HL-60 (cell line): Measurements from ENCODE around the gene GINS2.

ENCODE experiments used
- DNase-seq, 2 experiments: peaks; one replicate each; pipeline ENCODE4 v3.0.0-alpha.2; 2010 to 2020; ENCODE audit warnings: low read depth in 1 of 2, low spot score in 1 of 2
- H3K27ac ChIP-seq: fragments of 250-450 bp; sonication (Bioruptor Pico); replicated peaks from 2 replicates; pipeline ENCODE4 v1.5.1; 2020; ENCODE audit warnings: mild to moderate bottlenecking, moderate library complexity
- H3K27me3 ChIP-seq: fragments of 250-450 bp; sonication (Bioruptor Pico); 2 replicates; pipeline ENCODE4 v1.5.1; 2021; ENCODE audit warnings: mild to moderate bottlenecking, moderate library complexity; ENCODE audit not compliant: insufficient read depth, poor library complexity, severe bottlenecking
- H3K4me3 ChIP-seq: replicated peaks from 2 replicates; pipeline ENCODE4 v1.5.1; 2011; ENCODE audit warnings: mild to moderate bottlenecking, control low read depth, low read length; ENCODE audit not compliant: insufficient read depth
- CTCF ChIP-seq: IDR thresholded peaks from one replicate; pipeline ENCODE4 v1.5.1; 2011; ENCODE audit warnings: low read length, control low read depth, inconsistent platforms; ENCODE audit not compliant: insufficient read depth
- GABPA ChIP-seq: IDR thresholded peaks from 2 replicates; pipeline ENCODE4 v1.6.1; 2012; ENCODE audit warnings: low read depth
- POLR2AphosphoS5 ChIP-seq: IDR thresholded peaks from 2 replicates; pipeline ENCODE4 v1.6.1; 2012; ENCODE audit warnings: low read depth
- REST ChIP-seq: IDR thresholded peaks from 2 replicates; pipeline ENCODE4 v1.6.1; 2012; ENCODE audit warnings: low read depth; ENCODE audit not compliant: insufficient replicate concordance
- SPI1 ChIP-seq: IDR thresholded peaks from 2 replicates; pipeline ENCODE4 v1.6.1; 2012; ENCODE audit warnings: low read depth, mild to moderate bottlenecking, borderline replicate concordance

The GINS2 gene

DNA sequence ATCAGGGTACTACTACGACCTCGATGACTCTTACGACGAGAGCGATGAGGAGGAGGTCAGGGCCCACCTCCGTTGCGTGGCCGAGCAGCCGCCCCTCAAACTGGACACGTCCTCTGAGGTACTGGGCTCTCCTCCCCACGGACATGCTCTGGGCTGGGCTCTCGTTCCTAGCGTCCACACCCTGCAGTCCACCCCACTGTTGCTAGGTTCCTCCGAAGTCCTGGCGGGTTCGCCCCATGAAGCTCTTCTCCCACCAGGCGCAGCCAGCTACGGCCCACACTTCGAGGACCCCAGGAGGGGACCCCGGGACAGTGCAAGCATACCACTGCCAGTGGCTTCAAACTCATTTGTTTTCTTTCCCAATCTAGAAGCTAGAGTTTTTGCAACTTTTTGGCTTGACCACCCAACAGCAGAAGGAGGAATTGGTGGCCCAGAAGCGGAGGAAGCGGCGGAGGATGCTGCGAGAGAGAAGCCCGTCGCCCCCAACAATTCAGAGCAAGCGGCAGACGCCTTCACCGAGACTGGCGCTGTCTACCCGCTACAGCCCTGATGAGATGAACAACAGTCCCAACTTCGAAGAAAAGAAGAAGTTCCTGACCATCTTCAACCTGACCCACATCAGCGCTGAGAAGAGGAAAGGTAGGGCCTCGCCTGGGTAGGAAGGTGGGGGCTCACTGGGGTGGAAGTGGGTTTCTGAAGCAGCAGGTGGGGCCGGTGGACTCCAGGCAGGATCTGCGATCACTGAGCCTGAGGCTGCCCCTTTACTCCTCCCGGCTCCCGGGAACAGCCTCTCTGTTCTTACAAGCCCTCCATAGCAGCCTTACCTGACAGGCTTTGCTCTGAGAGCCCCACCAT, 25.6 kb downstream of the GINS2 start:
- H3K27ac ChIP-seq: no peak overlapping the region

GRCh38 chr16:85662482-85662812, 26.3 kb downstream of the GINS2 start:
- no peak overlapping the region for H3K4me3 ChIP-seq
- H3K27ac ChIP-seq: no peak overlapping the region
- H3K27me3 ChIP-seq: no peaks in the 10 kb centered on the region
- TF ChIP-seq REST (no peak), GABPA (no peak)
- DNase-seq: no peak

More for the DNA sequence above, 25.6 kb downstream of the GINS2 start:
- Histone ChIP-seq H3K4me3 (no peak overlapping the region), H3K27me3 (no peaks in the 10 kb centered on the region)
- TF ChIP-seq CTCF (no peak), REST (no peak), POLR2AphosphoS5 (no peak), SPI1 (no peak), GABPA (no peak)
- DNase-seq: no peak

GRCh38 chr16:85661740-85662481, 26.8 kb downstream of the GINS2 start:
- H3K27ac ChIP-seq: no peak overlapping the region
- DNase-seq: no peak
- TF ChIP-seq SPI1: no peak
- no peak for TF ChIP-seq REST
- no peak for TF ChIP-seq POLR2AphosphoS5
- TF ChIP-seq CTCF: no peak
- no peak for TF ChIP-seq GABPA

More at GRCh38 chr16:85661740-85662481, 26.8 kb downstream of the GINS2 start:
- Histone ChIP-seq H3K27me3 (no peaks in the 10 kb centered on the region), H3K4me3 (no peak overlapping the region)
